Left forelimb (tissue), 1 donor: Measurements from ENCODE around the gene ATP2B2.

Experiments
- DNase-seq: peaks from one replicate; pipeline ENCODE4 v3.0.0-alpha.2; 2018; ENCODE audit warnings: low spot score

The ATP2B2 gene

DNA sequence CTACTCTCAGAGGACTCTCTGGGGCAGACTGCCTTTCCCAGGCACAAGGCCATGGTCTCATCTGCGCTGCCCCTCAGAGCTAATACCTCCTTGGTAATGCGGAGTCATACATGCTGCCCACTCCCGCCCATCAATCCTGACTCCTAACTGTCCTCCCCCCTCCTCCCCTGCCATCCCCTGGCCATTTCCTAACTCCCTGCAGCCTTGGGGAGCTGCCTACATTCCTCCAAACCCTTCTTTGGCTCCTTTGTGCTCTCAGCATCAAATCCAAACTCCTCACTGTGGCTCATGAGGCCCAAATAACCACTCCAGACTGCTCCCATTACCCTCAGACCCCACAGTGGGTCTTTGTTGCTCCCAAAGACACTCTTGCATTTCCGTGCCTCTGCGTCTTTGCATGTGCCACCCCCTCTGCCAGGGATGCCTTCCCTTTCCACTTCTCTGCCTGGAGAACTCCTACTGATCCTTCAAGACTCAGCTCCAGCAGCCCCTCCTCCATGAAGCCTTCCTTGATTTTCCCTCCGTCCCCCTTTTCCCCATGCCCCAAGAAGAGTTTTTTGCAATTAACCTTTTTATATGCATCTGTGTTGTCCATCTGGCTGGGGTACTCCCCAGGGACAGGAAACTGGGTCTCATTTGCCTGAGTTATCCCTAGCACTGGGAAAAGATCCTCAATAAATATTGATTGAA, 5.5 kb upstream of the ATP2B2 start:
- no peak for DNase-seq

DNA sequence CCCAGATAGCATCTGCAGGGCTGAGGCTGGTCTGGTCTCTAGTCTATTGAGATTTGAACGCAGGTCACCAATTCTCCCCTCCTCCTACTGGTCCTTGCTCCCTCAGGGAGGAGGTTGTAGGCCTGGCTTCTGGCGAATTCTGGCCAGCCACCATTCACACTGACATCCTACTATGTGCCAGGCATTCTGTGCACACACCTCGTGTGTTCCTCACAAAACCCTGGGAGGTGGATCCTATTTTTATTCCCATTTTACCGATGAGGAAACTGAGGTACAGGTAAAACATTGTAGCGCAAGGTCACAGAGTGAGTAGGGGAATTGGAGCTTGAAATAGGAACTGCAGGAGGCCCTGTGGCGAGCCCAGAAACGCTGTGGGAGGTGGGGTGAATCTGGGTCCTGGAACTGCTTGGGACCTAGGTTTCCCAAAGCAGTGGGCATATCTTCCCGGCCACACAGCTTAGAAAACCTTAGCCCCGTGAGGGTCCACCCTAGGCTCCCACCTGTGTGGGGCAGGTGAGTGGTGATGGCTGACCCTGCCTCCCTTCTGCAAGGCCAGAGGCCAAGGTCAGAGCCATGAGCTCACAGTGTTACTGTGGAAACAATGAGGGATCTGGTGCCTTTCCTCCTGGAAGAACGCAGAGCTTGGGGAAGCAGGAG, 4.8 kb upstream of the ATP2B2 start:
- DNase-seq: no peak

DNA sequence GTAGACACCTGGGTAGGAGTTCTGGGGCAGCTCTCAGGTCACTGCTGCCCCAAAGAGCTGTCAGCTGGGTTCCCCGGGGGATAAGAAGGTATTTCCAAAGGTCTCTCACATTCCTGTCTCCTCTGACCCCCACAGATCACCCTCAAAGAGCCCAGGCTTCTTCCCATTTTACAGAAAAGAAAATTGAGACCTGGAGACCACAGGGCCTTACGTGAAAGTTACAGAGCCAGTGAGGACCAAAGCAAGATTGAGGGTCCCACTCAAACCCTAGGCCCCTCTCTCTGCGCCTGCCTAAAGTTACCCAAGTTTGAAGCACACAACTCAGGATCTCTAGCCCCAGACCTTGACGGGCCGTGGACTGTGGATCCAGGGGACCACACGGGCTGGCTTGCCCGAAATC, 3.9 kb upstream of the ATP2B2 start:
- DNase-seq: no peak

DNA sequence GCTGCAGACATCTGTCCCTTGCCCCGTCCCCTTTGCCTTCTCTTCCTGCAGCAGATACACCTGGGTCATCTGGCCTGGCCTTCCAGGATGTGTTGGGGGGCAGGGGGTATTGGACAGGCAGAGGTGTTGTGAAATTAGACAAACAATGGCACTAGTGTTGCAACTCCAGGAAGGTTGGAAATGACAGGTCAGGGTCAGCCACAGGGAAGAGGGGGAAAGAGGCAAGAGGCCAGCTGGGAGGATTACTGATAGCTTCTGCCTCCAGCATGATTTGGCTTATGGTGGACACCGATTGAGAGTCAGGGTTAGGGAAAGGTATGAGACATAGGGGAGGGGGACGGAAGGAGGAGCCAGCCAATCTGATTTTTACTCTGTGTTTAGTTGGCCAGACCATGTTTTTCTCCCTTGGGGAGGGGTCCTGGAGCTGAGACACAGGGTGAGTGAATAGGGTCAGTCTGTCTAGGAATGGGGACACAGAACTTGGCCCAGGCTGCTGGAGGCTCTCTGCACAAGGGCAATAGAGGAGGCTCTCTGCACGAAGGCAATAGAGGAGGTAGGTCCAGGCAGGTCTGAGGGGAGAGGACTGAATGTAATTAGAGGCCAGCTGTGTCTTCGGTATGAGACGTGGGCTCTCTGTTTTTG, 3.4 kb upstream of the ATP2B2 start:
- no peak for DNase-seq

DNA sequence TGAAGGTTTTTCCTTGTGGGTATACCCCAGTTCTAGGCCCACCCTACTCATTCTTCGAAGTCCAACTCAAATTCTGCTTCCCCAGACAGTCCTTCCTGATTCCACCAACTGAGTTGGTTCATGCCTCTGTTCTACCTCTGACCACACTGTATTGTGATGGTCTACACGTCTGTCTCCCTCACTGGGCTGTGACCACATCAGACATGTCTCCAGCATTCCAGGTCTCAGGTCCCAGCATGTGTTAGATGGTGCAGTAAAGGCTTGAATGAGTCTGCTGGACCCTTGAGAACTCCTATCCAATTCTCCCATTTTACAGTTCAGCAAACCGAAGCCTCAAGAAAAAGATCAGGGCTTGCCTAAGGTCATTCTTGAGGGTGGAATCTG, 2.8 kb upstream of the ATP2B2 start:
- no peak for DNase-seq

DNA sequence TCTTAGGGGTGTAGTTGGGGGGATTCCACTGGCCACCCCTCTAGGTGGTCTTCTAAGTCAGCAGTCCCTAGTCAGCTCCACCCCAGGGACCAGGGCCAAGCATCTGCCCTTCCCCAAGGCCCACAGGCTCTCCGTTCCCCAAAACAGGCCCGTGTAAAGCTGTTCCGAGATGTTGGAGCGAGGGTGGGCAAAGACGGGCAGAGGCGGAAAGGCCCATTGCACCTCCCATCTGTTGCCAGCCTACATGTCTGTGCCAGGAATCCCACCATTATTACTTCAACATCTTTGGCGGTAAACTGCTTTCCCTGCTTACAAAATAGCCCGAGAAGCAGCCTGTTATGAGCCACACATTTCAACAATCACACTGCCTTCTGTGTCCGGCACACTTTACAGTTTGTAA, 1.9 kb upstream of the ATP2B2 start:
- DNase-seq: no peak

DNA sequence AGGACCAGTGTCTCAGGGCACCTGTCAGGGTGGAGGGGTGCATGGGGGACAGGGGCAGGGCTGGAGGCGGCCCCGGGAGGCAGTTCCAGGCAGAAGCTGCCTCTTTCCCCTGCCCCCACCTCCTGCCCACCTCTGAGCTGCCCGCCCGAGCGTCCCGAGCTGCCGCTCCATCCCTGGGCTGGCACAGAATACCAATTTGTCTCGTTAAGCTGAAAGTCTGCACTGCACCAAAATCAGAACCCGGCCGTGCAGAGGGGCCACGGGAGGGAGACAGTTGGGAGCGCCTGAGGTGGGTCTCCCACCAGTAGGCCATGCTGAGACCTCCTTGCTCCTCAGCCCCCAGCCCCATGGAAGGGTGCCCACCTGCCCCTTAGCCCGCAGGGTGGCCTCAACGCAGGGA, 1.3 kb upstream of the ATP2B2 start:
- no peak for DNase-seq

DNA sequence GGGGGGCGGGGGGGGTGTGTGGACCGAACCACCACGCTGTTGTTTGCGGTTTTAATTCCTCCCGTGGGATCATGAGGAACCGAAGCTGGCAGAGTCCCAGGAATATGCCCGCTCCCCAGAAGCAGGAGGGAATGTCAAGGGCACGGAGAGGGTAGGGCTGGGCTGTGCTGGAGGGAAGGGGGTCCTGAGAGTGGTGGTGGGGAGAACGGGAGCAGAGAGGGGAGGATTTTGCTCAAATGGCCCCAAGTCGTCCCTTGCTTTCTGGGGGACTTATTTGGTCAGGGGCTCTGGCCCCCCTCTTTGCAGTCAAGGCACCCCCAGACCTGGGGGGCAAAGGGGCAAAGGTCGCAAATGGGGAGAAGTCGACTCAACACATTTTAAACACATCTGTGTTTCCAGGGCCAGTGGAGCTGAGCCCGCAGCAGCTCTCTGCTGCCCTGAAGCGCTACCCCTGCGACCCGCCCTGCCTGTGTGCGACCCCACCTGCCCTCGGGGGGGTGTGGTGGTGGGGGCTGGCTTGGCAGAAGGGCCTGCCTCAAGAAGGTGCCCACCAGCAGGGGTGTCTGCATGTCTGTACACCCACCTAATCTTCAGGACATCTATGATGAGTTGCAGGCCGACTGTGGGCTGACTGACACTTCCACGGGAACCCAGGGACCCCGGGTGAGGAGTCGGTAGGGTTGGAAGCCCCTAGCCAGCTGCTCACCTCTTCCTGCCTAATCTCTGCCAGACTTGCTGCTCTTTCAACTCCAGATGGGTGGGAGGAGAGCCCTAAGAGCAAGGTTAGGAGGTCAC, 602 bp upstream of the ATP2B2 start:
- DNase-seq: no peak

DNA sequence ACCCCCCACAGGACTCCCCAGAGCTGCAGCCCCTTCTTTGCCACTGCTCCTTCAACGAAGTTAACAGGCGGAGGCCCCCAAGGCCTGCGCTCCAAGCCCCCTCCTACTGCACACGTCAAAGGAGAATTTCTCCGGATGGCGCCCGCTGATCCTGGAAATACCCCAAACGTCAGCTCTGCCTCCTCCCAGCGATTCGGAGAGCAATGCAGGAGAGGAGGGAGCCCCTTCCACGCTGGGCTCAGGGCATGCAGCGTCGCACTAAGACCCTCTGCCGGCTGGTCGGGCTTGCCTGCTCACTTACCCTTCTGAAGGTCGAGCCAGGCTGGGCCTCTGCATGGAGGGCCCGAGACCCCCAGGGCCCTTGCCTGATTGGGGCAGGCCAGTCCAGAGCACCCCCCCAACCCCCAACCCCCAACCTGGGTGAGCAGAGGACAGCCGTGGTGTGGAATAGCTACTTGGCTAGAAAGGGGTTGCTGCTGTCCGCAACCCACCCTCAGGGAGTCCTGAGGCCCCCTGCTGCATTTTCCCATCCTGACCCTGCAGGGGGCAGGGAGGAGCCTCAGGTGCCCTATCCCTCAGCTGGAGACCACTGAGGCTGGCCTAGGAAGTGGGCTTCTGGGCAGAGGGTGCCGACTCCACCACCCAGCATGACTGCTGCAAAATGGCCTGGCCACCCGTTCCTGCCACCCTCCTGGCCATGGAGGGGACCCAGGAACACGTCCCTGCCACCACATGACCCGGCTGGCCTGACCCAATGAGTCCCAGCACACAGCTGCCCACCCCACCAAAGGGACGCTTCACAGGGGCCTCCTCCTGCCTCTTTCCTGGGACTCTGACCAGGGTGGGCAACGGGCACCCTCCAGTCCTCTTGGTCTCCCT, 976 bp downstream of the ATP2B2 start:
- no peak for DNase-seq

DNA sequence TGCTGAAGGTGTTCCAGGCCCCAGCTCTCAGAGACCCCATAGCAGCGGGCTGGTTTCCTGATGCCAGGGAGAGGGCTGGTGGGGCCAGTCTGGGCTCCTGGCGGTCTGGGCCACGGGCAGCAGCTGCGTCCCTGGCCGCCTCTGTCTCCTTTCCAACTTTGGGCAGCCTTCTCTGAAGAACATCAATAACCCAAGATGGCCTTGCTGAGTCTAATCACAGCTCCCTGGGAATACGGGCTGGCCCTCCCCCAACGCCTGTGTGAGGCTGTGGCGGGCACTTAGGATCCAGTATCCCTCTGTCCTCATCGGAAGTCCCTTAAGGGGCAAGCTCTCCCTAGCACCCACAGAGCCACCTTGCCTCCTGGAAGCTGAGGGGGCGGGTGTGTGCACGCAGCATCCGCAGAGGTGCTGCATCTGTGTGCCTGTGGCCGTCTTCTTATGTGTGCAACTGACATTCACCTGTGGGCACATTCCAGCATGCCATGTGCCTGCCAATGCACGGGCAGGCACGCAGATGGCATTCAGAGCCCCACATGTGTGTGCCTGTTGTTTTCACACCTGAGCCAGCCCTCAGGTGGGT, 2.1 kb downstream of the ATP2B2 start:
- DNase-seq: no peak

DNA sequence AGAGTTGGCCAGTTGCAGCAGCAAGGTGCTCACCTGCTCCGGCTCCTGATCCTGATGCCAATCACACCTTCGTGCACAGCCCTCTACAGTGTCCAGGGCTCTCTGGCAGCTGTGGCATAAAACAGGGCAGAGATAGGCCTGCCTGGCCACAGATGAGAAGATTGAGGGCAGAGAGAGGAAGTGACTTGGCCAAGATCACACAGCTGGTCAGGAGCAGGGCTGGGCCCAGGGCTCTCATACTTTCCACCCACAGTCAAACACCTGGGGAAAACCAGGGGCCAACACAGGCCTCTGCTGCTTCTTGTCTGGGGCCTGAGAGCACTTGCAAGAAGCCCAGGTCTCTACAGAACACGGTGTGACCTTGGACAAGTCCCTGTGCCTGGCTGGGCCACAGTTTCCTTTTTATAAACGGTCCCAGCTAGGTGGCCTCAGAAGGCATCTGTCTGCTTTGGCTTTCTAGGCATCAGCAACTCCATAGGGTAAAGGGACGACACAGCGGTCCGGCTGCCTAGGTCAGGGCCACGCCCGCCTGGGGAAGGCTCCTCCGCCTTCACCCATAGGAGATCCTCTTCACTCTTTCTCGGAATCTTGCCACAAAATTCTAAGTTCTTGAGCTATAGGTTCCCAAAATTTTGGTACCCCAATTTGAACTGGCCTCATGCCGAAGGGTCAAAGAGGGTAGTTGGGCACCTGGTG, 3.1 kb downstream of the ATP2B2 start:
- no peak for DNase-seq

DNA sequence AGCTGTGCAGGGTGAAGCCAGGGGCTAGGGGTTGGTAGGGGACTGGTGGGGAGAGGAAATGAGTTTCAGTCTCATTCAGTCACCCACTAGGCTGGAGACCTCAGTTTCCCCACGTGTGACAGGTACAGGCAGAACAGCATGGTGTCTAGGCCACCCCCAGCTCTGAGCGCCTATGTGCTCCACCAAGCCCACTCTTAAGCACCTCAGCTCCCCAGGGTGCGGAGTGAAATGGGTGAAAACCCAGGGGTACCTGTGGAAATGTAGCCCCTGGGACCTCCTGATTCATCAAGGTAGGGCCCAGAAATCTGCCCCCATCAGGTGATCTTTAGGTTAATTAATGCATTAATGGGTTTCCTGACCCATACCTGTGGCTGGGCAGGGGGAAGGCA, 3.7 kb downstream of the ATP2B2 start:
- DNase-seq: no peak

DNA sequence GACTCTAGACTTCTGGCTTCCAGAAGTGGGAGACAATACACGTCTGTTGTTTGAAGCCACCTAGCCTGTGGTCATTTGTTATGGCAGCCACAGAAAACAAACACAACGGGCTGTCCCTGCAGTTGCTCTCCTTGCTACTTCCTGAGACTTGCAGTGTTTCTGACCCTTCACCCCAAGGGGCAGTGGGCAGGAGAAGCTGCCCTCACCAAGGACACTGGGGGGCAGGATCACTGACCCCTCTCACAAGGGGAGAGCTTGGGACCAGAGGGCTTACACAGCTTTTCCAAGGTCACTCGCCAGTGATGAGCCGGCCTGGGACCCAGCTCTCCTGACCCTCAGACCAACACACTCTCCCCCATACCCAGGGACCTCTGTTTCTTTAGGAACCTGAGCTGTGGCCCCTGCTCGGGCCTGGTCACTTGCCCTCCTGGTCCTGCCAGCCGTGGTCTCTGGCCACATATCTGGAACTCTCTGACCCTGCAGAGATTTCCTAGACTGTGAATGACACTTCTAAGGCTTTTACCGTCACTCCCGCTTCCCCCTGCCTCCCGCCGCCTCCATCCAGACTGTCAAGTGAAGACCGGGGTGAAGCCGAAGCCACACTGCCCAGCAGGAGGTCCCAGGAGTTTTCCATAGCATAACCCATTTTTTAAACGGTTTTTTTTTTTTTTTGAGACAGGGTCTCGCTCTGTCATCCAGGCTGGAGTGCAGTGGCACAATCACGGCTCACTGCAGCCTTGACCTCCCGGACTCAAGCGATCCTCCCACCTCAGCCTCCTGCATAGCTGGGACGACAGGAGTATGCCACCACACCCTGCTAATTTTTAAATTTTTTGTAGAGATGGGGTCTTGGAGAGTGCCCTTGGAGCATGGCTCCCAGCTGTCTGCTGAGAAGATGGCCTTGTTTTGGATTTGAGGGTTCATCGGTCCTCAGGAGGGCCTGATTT, 4.4 kb downstream of the ATP2B2 start:
- no peak for DNase-seq

DNA sequence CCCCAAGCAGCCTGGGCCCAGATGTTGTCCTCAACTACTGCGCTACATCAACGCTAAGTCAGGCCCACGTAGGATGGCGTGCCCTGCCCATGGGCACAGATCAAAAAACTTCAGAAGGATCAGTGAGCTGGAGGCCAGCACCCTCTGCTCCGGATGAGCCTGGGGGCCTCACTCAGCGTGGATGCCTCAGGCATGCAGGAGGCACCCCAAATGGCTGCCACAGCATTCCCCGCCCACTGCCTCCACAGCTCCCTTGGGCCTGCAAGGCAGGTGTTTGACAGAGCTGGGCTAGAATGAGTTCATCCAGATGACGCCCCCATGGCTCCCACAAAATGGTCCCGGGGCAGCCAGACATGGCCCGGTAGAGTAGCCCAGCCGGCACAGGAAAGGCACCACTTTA, 7.1 kb downstream of the ATP2B2 start:
- no peak for DNase-seq

DNA sequence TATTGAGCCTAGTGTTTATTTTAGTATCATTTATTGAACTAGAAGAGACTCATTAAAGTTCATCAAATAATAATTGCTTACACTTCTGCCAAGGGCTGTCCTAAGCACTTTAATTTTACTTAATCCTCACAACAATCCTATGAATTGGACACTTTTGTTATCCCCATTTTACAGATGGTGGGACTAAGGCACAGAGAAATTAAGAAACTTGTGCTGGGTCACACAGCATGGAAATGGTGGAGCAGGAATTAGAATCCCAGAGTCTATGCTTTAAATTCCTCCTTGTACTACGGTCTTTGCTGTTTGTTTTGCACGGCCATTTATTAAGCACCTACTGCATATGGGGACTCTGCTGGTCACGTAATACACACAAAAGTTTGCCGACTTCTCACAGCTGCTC, 7.9 kb downstream of the ATP2B2 start:
- no peak for DNase-seq

DNA sequence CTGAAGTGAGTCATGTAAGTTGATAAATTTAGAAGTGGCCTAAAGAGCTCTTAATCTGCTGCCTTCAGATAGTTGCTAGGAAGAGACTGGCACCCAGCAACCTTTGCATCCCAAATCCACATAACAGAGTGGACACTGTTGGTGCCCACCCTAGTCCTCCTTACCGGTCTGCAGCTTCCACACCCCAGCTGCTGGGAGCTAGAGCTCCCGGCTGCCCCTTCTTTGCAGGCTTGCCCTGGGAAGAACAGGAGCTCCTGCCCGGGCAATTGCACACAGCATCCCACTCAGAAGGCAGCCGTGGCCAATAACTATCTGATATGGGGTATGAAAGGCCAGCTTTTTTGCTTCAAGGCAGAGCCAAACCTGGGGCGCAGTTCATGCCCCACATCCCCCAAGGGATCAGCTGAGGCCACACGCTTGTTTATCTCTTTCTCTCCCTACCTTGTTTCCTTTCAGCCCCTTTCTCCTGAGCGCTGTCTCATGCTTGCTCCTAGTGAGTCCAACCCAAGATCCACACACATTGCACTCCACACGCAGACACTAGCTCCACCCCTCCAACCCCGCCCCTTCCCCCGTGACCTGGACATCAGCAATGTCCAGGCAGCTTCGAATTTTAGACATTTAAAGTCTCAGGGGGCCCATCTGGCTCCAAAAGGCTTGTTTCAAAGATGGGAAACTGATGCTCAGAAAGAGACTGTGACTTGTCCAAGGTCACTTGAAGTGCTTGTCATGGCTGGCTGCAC, 9.1 kb downstream of the ATP2B2 start:
- no peak for DNase-seq

DNA sequence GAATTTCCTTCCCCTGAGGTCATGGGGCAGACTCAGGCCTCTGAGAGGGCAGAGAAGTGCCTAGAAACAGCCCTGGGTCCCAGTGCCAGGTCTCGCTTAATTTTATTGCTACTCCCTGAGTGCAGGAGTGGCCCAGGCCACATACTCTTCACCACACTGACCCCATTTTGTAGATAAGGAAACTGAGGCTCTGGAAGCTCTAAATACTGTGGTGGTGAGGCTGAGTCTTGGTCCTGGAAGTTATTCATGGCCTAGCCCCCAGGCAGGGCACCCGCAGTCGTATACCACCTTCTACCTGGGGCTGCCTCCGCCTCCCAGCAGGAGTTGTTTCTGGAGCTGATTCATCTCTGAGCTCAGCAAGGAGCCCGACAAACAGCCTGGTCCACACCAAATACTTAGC, 9.8 kb downstream of the ATP2B2 start:
- DNase-seq: no peak

DNA sequence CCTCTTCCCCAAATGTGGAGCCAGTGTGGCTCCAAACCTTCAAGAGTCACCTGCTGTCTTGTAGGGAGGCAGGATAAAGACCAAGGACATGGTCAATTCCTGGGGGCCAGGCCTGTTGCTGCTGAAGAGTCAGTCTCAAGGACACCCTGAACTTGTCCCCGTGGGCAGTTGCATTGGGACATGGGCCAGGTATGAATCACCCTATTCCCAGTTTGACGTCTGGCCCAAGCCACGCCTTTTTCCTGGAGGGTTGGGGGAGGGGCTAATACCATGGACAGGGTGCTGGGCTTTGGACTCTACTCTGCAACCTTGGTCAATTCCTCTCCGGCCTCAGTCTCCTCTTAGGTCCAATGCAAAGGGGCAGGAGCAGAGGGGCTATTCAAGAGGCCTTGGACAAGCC, 10.4 kb downstream of the ATP2B2 start:
- DNase-seq: no peak

DNA sequence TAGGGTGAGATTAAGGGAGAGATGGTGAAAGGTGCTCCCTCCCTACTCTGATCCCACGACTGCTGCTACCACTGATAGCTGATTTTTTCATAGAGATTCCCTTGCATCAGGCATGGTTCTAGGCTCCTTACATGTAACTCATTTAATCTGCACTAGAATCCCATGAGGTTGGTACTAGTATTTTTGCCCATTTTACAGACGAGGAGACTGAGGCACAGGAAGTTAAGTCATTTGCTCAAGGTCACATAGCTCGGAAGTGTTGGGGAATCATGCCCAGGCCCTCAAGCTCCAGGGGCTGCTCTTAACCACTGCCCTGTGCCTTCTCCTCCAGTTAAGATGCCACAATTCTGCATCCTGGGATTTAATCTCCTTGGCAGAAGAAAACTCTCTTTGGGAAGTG, 11.2 kb downstream of the ATP2B2 start:
- DNase-seq: no peak
